GM21381 (cell line): ENCODE data around the gene DEK.
A peak's percentile ranks its signal among the peaks of the same experiment; 100 is the strongest.
"Not testable (repeated sequence)": the region's sequence is repeated elsewhere in the genome, so short reads cannot be mapped to it uniquely, and the experiment has no call there.

Source experiments
- ATAC-seq: cut with Tn5 transposase; IDR thresholded peaks from one replicate; pipeline ENCODE4 v1.9.1; 2021; ENCODE audit warnings: mild to moderate bottlenecking, moderate library complexity; ENCODE audit not compliant: unreplicated experiment

Gene DEK

GRCh38 chr6:18241208-18242038, 22.9 kb downstream of the DEK start:
- no peak for ATAC-seq

- ATAC-seq, result no peak
These were observed 24.1 kb downstream of the DEK start for GRCh38 chr6:18240230-18240629.

- no peak for ATAC-seq
These were observed 27.2 kb downstream of the DEK start for GRCh38 chr6:18237167-18237566.

GRCh38 chr6:18235524-18235923, 28.8 kb downstream of the DEK start:
- ATAC-seq, result no peak

- no peak for ATAC-seq
These were observed 29.8 kb downstream of the DEK start for GRCh38 chr6:18234564-18234963.

GRCh38 chr6:18233770-18234169, 30.6 kb downstream of the DEK start:
- not testable (repeated sequence) for ATAC-seq

- ATAC-seq, result not testable (repeated sequence)
These were observed 32.5 kb downstream of the DEK start for GRCh38 chr6:18231856-18232255.

- not testable (repeated sequence) for ATAC-seq
These were observed 35.7 kb downstream of the DEK start for GRCh38 chr6:18228590-18228989.

- ATAC-seq, result not testable (repeated sequence)
These were observed 37.2 kb downstream of the DEK start for GRCh38 chr6:18227166-18227565.

- ATAC-seq, result not testable (repeated sequence)
These were observed 37.8 kb downstream of the DEK start for GRCh38 chr6:18226451-18227105.

GRCh38 chr6:18221288-18221615, 43.1 kb downstream of the DEK start:
- no peak for ATAC-seq

- ATAC-seq, result no peak
These were observed 44.7 kb downstream of the DEK start for GRCh38 chr6:18219591-18219990.

- ATAC-seq, result no peak
These were observed 46.1 kb downstream of the DEK start for GRCh38 chr6:18218233-18218632.

- ATAC-seq, result no peak
These were observed 47.9 kb downstream of the DEK start for GRCh38 chr6:18216411-18216810.

- ATAC-seq, result no peak
These were observed 48.9 kb downstream of the DEK start for GRCh38 chr6:18215436-18215835.

GRCh38 chr6:18214003-18214402, 50.3 kb downstream of the DEK start:
- no peak for ATAC-seq

GRCh38 chr6:18213439-18213838, 50.9 kb downstream of the DEK start:
- ATAC-seq, result no peak

GRCh38 chr6:18212231-18212630, 52.1 kb downstream of the DEK start:
- no peak for ATAC-seq

GRCh38 chr6:18211338-18211737, 53.0 kb downstream of the DEK start:
- peak; percentile 87 for ATAC-seq

- ATAC-seq, result no peak
These were observed 53.6 kb downstream of the DEK start for GRCh38 chr6:18210707-18211106.

- ATAC-seq, result no peak
These were observed 54.7 kb downstream of the DEK start for GRCh38 chr6:18209539-18210197.

- ATAC-seq, result not testable (repeated sequence)
These were observed 55.6 kb downstream of the DEK start for GRCh38 chr6:18208778-18209177.
